Measurements from ENCODE around the gene PEX5L.

- TF ChIP-seq YY1 (IDR thresholded peaks at IDR 0.05; ENCODE audit: low read depth), result no peak
- TF ChIP-seq CHD2 (IDR thresholded peaks at IDR 0.05; ENCODE audit: low read length, partially characterized antibody), result no peak
- TF ChIP-seq TCF12 (IDR thresholded peaks at IDR 0.05), result no peak
- TF ChIP-seq CTCF (IDR thresholded peaks at IDR 0.05), result no peak
- TF ChIP-seq RAD21 (IDR thresholded peaks at IDR 0.05; ENCODE audit: low read length), result no peak
These were observed 34.2 kb upstream of the PEX5L start for GRCh38 chr3:180070925-180071324.

Measured in SK-N-SH (cell line).